Right atrium auricular region (tissue), 2 donors: ENCODE results near the gene PLXDC2. TPM values are rescaled to one million over a fixed set of nuclear protein-coding genes. Genes with fewer than 3 reads are reported as not detected.

Experiments used
- DNase-seq: peaks from one replicate; pipeline ENCODE4 v3.0.0-alpha.2; 2019; ENCODE audit warnings: low spot score
- H3K27ac ChIP-seq, 2 donors: fragments of 200-600 bp; sonication (generic); 1 replicate in 1 of 2; 2 replicates in 1 of 2; pipeline ENCODE4 v1.5.1; 2016 to 2019
- H3K27me3 ChIP-seq, 2 donors: fragments of 200-600 bp; sonication (generic); one replicate each; pipeline versions ENCODE4 v1.5.1 to v1.6.0; 2017 to 2019
- H3K36me3 ChIP-seq: fragments of 200-600 bp; sonication (generic); one replicate; pipeline ENCODE4 v1.5.1; 2016
- H3K4me1 ChIP-seq, 2 donors: fragments of 200-600 bp; sonication (generic); one replicate each; pipeline versions ENCODE4 v1.5.1 to v1.6.0; 2017 to 2019
- H3K4me3 ChIP-seq, 2 donors: fragments of 200-600 bp; sonication (generic); 1 replicate in 1 of 2; 2 replicates in 1 of 2; pipeline ENCODE4 v1.5.1; 2017 to 2019; ENCODE audit warnings: mild to moderate bottlenecking in 1 of 2, moderate library complexity in 1 of 2
- H3K9me3 ChIP-seq, 2 donors: fragments of 200-600 bp; sonication (generic); one replicate each; pipeline ENCODE4 v1.5.1; 2019
- total RNA-seq, 2 donors: library from RNA; depleted of rRNA; stranded (reverse); fragments of >200 nt; gene quantifications; one replicate each; pipeline ENCODE4 v1.1.0, GENCODE V29; 2016
- TF ChIP-seq, protein P1 (sequence below), 2 donors: fragments of 200-600 bp; sonication (generic); IDR thresholded peaks; one replicate each; pipeline ENCODE4 v1.5.1; 2019; ENCODE audit warnings: antibody characterized with exemption in 2 of 2

PLXDC2 gene
- total RNA-seq, 2 donors from 2014 or later = 24.0 to 43.6 TPM

DNA sequence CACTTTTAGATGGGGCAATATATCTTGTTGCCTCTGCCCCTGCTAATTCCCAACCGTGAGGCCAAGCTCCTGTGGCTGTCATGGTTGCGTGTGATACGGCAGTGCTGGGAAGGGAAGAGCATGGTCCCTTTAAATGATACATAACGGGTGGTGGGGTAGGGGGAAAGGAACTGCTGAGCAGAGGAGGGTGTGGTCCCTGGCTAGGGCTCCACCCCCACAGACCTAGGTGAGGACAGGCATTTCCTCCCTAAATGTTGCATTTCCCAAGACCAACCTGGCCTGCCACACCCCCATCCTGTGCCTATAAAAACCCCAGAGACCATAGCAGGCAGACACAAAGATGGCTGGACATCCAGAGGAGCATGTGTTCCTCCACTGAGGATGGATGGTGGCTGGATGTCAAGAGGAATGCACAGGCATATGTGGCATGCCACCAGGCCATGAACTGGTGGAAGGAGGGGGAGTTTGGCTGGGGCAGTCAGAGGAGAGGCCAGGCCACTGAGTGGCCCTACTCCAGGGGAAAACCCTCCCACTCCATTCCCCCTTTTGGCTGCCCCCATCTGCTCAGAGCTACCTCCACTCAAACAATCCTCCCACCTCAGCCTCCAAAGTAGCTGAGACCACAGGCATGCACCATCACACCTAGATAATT lies 104.0 kb downstream of the PLXDC2 start:
- Histone ChIP-seq H3K9me3 (peaks cover 0 to under 1% of the 10 kb centered on the region in 2 donors), H3K4me3 (no peak overlapping the region), H3K27ac (peak overlapping the region in 1 of 2 donors; percentile 80), H3K4me1 (peaks cover 0 to 51% of the 10 kb centered on the region in 2 donors), H3K27me3 (no peaks in the 10 kb centered on the region), H3K36me3 (no peaks in the 10 kb centered on the region)
- no peak for DNase-seq
- TF ChIP-seq, protein P1, sequence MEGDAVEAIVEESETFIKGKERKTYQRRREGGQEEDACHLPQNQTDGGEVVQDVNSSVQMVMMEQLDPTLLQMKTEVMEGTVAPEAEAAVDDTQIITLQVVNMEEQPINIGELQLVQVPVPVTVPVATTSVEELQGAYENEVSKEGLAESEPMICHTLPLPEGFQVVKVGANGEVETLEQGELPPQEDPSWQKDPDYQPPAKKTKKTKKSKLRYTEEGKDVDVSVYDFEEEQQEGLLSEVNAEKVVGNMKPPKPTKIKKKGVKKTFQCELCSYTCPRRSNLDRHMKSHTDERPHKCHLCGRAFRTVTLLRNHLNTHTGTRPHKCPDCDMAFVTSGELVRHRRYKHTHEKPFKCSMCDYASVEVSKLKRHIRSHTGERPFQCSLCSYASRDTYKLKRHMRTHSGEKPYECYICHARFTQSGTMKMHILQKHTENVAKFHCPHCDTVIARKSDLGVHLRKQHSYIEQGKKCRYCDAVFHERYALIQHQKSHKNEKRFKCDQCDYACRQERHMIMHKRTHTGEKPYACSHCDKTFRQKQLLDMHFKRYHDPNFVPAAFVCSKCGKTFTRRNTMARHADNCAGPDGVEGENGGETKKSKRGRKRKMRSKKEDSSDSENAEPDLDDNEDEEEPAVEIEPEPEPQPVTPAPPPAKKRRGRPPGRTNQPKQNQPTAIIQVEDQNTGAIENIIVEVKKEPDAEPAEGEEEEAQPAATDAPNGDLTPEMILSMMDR (IDR thresholded peaks at IDR 0.05) = no peak

DNA sequence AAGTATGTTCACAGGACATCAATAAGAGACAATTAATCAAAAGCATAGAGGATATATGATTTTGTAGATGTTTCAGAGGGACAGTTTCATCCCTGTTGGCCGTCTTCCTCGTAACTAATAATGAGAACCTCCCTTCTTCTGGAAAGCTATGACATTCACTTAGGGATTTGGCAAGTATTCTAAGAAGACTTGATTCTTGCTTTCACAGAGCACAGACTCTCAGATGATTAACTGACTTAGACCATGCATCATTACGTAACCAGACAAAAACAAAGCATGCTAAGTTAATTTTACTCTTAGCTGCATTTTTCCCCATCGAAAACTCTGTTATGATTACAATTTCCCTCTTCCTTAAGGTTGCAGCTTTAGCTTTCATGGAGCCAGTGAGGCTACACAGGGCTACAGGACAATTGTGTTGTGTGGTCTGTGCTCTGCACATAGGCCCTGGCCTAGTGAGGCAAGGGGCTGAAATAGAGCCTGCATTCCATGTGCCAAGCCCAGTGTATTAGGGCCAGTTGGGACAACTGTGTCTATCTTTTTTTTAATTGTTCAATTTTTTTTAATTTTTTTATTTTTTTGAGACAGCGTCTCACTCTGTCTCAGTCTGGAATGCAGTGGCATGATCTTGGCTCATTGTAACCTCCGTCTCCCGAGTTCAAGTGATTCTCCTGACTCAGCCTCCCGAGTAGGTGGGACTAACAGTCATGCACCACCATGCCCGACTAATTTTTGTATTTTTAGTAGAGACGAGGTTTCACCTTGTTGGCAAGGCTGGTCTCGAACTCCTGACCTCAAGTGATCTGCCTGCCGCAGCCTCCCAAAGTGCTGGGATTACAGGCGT lies 105.3 kb downstream of the PLXDC2 start:
- H3K4me1 ChIP-seq = peaks cover 0 to 51% of the 10 kb centered on the region in 2 donors
- H3K27ac ChIP-seq = peak overlapping the region; percentile 67 to 80
- no peak for DNase-seq
- H3K27me3 ChIP-seq = no peaks in the 10 kb centered on the region
- no peak overlapping the region for H3K4me3 ChIP-seq
- TF ChIP-seq, protein P1 (IDR thresholded peaks at IDR 0.05) = no peak
- H3K36me3 ChIP-seq = no peaks in the 10 kb centered on the region
- no peaks in the 10 kb centered on the region for H3K9me3 ChIP-seq

DNA sequence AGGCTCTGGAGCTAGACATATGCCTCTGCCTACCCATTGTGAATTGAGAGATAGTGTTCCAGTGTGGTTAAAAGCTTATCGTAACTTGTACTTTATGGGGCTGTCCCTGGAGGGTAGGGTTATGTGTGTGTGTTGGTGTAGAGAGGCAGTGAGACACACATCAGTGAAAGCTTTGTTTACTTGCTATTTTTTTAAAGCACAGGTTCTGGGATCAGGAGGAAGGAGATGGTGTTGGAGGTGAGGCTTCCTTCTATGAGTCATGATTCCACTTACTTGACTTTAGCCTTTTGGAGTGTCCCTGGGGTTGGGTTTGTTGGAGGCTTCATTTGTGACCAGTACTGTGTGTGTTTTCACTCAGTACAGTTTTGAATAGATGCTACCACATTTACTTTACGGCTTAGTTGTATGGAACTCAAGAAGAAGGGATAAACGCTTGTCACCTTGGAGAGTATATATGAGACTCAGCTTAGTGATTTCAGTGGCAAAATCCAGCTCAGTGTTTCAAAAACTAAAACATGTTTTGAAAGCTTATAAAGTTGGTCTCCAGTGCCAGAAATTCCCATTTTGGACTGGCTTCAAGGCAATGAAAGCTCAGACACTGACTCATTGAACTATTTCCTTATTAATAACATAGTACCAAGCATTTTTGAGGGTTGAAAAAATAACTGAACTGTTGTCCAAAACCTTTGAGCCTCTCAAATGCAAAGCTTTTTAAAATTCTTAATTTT lies 106.2 kb downstream of the PLXDC2 start:
- Histone ChIP-seq H3K9me3 (no peaks in the 10 kb centered on the region), H3K27me3 (no peaks in the 10 kb centered on the region), H3K4me1 (peaks cover 0 to 45% of the 10 kb centered on the region in 2 donors), H3K4me3 (no peak overlapping the region), H3K36me3 (no peaks in the 10 kb centered on the region), H3K27ac (peak overlapping the region; percentile 67 to 80)
- TF ChIP-seq, protein P1 (IDR thresholded peaks at IDR 0.05) = no peak
- DNase-seq = no peak

DNA sequence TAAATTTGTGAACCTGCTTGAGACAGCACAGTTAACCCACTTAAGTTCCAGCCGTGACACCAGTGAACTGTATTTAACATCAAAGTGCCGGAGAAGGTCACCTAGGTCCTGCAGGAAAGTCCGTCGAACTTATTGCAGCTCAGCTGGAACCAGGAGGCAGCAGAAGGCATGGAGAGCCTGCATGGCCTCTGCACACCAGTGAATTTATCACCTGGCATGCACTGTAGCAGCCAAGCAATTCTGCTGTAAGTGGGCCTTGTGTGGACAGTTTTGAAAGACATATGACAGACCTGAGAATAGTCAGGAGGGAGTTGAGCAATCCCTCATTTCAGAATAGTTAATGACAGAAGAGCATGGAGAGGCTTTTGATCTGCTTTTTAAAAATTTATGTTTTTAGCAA lies 108.8 kb downstream of the PLXDC2 start:
- H3K9me3 ChIP-seq = no peaks in the 10 kb centered on the region
- no peak overlapping the region for H3K4me3 ChIP-seq
- no peaks in the 10 kb centered on the region for H3K36me3 ChIP-seq
- TF ChIP-seq, protein P1 (IDR thresholded peaks at IDR 0.05) = no peak
- no peak overlapping the region for H3K27ac ChIP-seq
- peaks cover 0 to 35% of the 10 kb centered on the region in 2 donors for H3K4me1 ChIP-seq
- no peaks in the 10 kb centered on the region for H3K27me3 ChIP-seq
- no peak for DNase-seq

DNA sequence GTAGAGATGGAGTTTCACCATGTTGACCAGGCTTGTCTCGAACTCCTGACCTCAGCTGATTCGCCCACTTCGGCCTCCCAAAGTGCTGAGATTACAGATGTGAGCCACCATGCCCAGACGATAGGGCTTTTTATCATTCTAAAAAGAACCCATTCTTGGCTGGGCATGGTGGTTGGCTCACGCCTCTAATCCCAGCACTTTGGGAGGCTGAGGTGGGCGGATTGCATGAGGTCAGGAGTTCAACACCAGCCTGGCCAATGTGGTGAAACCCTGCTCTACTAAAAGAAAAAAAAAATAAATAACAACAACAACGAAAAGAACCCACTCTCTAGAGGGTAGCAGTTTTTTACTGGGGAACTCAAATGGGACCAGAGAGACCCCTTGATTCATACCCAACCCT lies 112.7 kb downstream of the PLXDC2 start:
- DNase-seq = no peak
- TF ChIP-seq, protein P1 (IDR thresholded peaks at IDR 0.05) = no peak
- no peaks in the 10 kb centered on the region for H3K9me3 ChIP-seq
- no peaks in the 10 kb centered on the region for H3K36me3 ChIP-seq
- H3K4me3 ChIP-seq = no peak overlapping the region
- peak overlapping the region; percentile 32 for H3K27ac ChIP-seq
- H3K27me3 ChIP-seq = no peaks in the 10 kb centered on the region
- peaks cover 0 to 41% of the 10 kb centered on the region in 2 donors for H3K4me1 ChIP-seq
